H9 (cell line): ENCODE results near the gene EGFR. TPM values are rescaled to one million over a fixed set of nuclear protein-coding genes. Genes with fewer than 3 reads are reported as not detected.
"Not testable (repeated sequence)": the region's sequence is repeated elsewhere in the genome, so short reads cannot be mapped to it uniquely, and the experiment has no call there.

Source experiments
- DNase-seq: peaks from one replicate; pipeline ENCODE4 v3.0.0-alpha.2; 2017
- H2AFZ ChIP-seq: one replicate; pipeline ENCODE4 v1.6.1; 2013; ENCODE audit warnings: mild to moderate bottlenecking, low read length, control low read depth, moderate library complexity
- H2AK5ac ChIP-seq: 2 replicates; pipeline ENCODE4 v1.6.1; 2013; ENCODE audit warnings: low read length, control low read depth, mixed read lengths; ENCODE audit not compliant: insufficient read length
- H2BK120ac ChIP-seq: one replicate; pipeline ENCODE4 v1.6.1; 2013; ENCODE audit warnings: low read depth, mild to moderate bottlenecking, low read length, control low read depth, inconsistent platforms; ENCODE audit not compliant: poor library complexity, severe bottlenecking
- H2BK12ac ChIP-seq: 2 replicates; pipeline ENCODE4 v1.6.1; 2013; ENCODE audit warnings: low read length, control low read depth, mixed read lengths, low read depth; ENCODE audit not compliant: insufficient read length
- H2BK15ac ChIP-seq: 2 replicates; pipeline ENCODE4 v1.6.1; 2013; ENCODE audit warnings: low read depth, low read length, control low read depth
- H2BK20ac ChIP-seq: one replicate; pipeline ENCODE4 v1.6.1; 2013; ENCODE audit warnings: low read depth, mild to moderate bottlenecking, low read length, control low read depth, inconsistent platforms; ENCODE audit not compliant: poor library complexity, severe bottlenecking
- H2BK5ac ChIP-seq: 2 replicates; pipeline ENCODE4 v1.6.1; 2013; ENCODE audit warnings: low read length, control low read depth, mixed read lengths; ENCODE audit not compliant: insufficient read length
- H3K14ac ChIP-seq: 2 replicates; pipeline ENCODE4 v1.6.1; 2013; ENCODE audit warnings: low read length, control low read depth; ENCODE audit not compliant: insufficient read depth
- H3K18ac ChIP-seq: 2 replicates; pipeline ENCODE4 v1.6.1; 2013; ENCODE audit warnings: low read depth, mild to moderate bottlenecking, mixed read lengths, low read length, control low read depth; ENCODE audit not compliant: insufficient read length
- H3K23ac ChIP-seq: 2 replicates; pipeline ENCODE4 v1.6.1; 2013; ENCODE audit warnings: low read length, control low read depth, mixed read lengths, low read depth; ENCODE audit not compliant: insufficient read length
- H3K23me2 ChIP-seq: 2 replicates; pipeline ENCODE4 v1.6.1; 2013; ENCODE audit warnings: low read depth, mild to moderate bottlenecking, mixed read lengths, low read length, control low read depth; ENCODE audit not compliant: insufficient read length, poor library complexity, severe bottlenecking
- H3K27ac ChIP-seq: 2 replicates; pipeline ENCODE4 v1.5.1; 2013; ENCODE audit warnings: low read length, control low read depth, mixed read lengths, low read depth; ENCODE audit not compliant: insufficient read length
- H3K27me3 ChIP-seq: 2 replicates; pipeline ENCODE4 v1.6.1; 2013; ENCODE audit warnings: low read length, control low read depth, inconsistent platforms; ENCODE audit not compliant: insufficient read depth
- H3K4ac ChIP-seq: 2 replicates; pipeline ENCODE4 v1.6.1; 2013; ENCODE audit warnings: low read depth, mild to moderate bottlenecking, control low read depth, inconsistent platforms, low read length, moderate library complexity
- H3K4me1 ChIP-seq: 2 replicates; pipeline ENCODE4 v1.6.1; 2013; ENCODE audit warnings: low read length, control low read depth, inconsistent platforms; ENCODE audit not compliant: insufficient read depth
- H3K4me2 ChIP-seq: 2 replicates; pipeline ENCODE4 v1.6.1; 2013; ENCODE audit warnings: low read length, control low read depth, mixed read lengths; ENCODE audit not compliant: insufficient read length, insufficient read depth
- H3K56ac ChIP-seq: 2 replicates; pipeline ENCODE4 v1.6.1; 2013; ENCODE audit warnings: low read depth, mild to moderate bottlenecking, mixed read lengths, low read length, control low read depth; ENCODE audit not compliant: insufficient read length
- H3K79me1 ChIP-seq: 2 replicates; pipeline ENCODE4 v1.6.1; 2013; ENCODE audit warnings: low read depth, mild to moderate bottlenecking, moderate library complexity, low read length, control low read depth, inconsistent platforms; ENCODE audit not compliant: insufficient read depth, poor library complexity, severe bottlenecking
- H3K79me2 ChIP-seq: 2 replicates; pipeline ENCODE4 v1.6.1; 2013; ENCODE audit warnings: low read length, control low read depth, inconsistent platforms; ENCODE audit not compliant: insufficient read depth
- H3K9ac ChIP-seq: 2 replicates; pipeline ENCODE4 v1.6.1; 2013; ENCODE audit warnings: low read length, control low read depth, mixed read lengths; ENCODE audit not compliant: insufficient read length; ENCODE audit errors: extremely low read depth
- H3K9me3 ChIP-seq: one replicate; pipeline ENCODE4 v1.6.1; 2013; ENCODE audit warnings: low read depth, low read length, inconsistent platforms; ENCODE audit not compliant: control insufficient read depth
- H3T11ph ChIP-seq: one replicate; pipeline ENCODE4 v1.6.1; 2013; ENCODE audit warnings: mild to moderate bottlenecking, low read length, control low read depth, inconsistent platforms
- H4K20me1 ChIP-seq: one replicate; pipeline ENCODE4 v1.6.1; 2013; ENCODE audit not compliant: control insufficient read depth, insufficient read length, insufficient read depth
- H4K5ac ChIP-seq: 2 replicates; pipeline ENCODE4 v1.6.1; 2013; ENCODE audit warnings: low read depth, mild to moderate bottlenecking, mixed read lengths, low read length, control low read depth; ENCODE audit not compliant: insufficient read length
- H4K8ac ChIP-seq: replicated peaks from 2 replicates; pipeline ENCODE4 v1.6.1; 2013; ENCODE audit warnings: low read length, control low read depth, mixed read lengths, low read depth; ENCODE audit not compliant: insufficient read length
- H4K91ac ChIP-seq: 2 replicates; pipeline ENCODE4 v1.6.1; 2013; ENCODE audit warnings: low read depth, mild to moderate bottlenecking, moderate library complexity, mixed read lengths, low read length, control low read depth; ENCODE audit not compliant: insufficient read length
- H3K27ac Mint-ChIP-seq, 3 experiments: 2 replicates in 2 of 3; 3 replicates in 1 of 3; pipeline ENCODE4 v1.8.0; 2020 to 2021; ENCODE audit warnings: mixed read lengths in 3 of 3, mild to moderate bottlenecking in 1 of 3, moderate library complexity in 1 of 3
- H3K27me3 Mint-ChIP-seq: 2 replicates; pipeline ENCODE4 v1.8.0; 2021; ENCODE audit warnings: low read depth, mild to moderate bottlenecking, moderate library complexity, mixed read lengths
- H3K36me3 Mint-ChIP-seq, 3 experiments: 2 replicates in 2 of 3; 3 replicates in 1 of 3; pipeline ENCODE4 v1.8.0; 2020 to 2021; ENCODE audit warnings: low read depth in 3 of 3, mixed read lengths in 3 of 3; ENCODE audit not compliant: insufficient read depth in 1 of 3
- H3K4me1 Mint-ChIP-seq, 2 experiments: 2 replicates each; pipeline ENCODE4 v1.8.0; 2020; ENCODE audit warnings: mixed read lengths in 2 of 2
- H3K4me3 Mint-ChIP-seq, 2 experiments: 2 replicates in 1 of 2; 3 replicates in 1 of 2; pipeline ENCODE4 v1.8.0; 2020 to 2021; ENCODE audit warnings: mild to moderate bottlenecking in 2 of 2, mixed read lengths in 2 of 2, moderate library complexity in 1 of 2
- H3K9me3 Mint-ChIP-seq, 2 experiments: 2 replicates in 1 of 2; 3 replicates in 1 of 2; pipeline ENCODE4 v1.8.0; 2020; ENCODE audit warnings: mild to moderate bottlenecking in 2 of 2, mixed read lengths in 2 of 2, moderate library complexity in 1 of 2
- CTCF ChIP-seq: fragments of 200-600 bp; sonication (generic); conservative IDR thresholded peaks from 3 replicates; pipeline ENCODE4 v1.8.0; 2021; ENCODE audit warnings: antibody characterized with exemption, mild to moderate bottlenecking
- WGBS: extraction: QIAGEN DNeasy Blood & Tissue Kit; methylation state at CpG from one replicate; pipeline ENCODE4 v1.1.7; 2013; ENCODE audit warnings: missing lambda C conversion rate, low lambda C conversion rate, mixed read lengths; ENCODE audit not compliant: insufficient read length; ENCODE audit errors: extremely low coverage; 5-methylcytosine and 5-hydroxymethylcytosine counted together
- total RNA-seq: library from RNA; stranded (reverse); gene quantifications from 2 replicates; pipeline ENCODE4 v1.2.1, GENCODE V29; 2021

EGFR gene
- total RNA-seq, 1 experiment from 2014 or later = 3.3 TPM

DNA sequence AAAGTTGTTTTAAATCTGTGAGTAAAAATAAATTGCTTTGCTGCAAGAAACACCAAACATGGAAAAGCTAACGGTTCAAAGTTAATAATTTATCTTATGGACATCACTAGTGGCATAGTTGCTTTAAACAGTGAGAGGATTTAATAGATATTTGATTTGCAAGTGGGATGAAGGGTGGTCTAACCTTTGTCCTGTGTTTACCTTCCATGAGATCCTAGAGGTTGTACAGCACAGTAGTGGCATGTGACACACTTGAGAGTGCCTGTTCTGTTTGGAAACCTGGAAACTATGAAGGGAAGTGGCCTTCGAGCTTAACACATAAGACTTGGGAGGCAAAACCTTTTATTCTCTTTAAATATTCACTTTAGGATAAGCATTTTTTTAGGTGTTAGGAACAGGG is 16.0 kb downstream of the EGFR start:
- Histone ChIP-seq H4K8ac (no peak overlapping the region), H3K9me3 (no peaks in the 10 kb centered on the region), H4K91ac (no peak overlapping the region), H3K4me2 (no peak overlapping the region), H3K18ac (no peak overlapping the region), H3K27me3 (no peaks in the 10 kb centered on the region), H3K23me2 (no peaks in the 10 kb centered on the region), H2BK120ac (no peak overlapping the region), H3K23ac (no peak overlapping the region), H2BK20ac (no peak overlapping the region), H2AK5ac (no peak overlapping the region), H3K9ac (no peak overlapping the region), H2BK15ac (no peak overlapping the region), H3K79me1 (no peaks in the 10 kb centered on the region), H3K14ac (no peak overlapping the region), H3K4me1 (no peaks in the 10 kb centered on the region), H3T11ph (no peak overlapping the region), H3K79me2 (no peaks in the 10 kb centered on the region), H3K4ac (no peak overlapping the region), H4K5ac (no peak overlapping the region), H3K56ac (no peak overlapping the region), H2AFZ (no peak overlapping the region), H2BK5ac (no peak overlapping the region), H2BK12ac (no peak overlapping the region), H4K20me1 (no peaks in the 10 kb centered on the region), H3K27ac (no peak overlapping the region)
- Mint-ChIP-seq H3K27ac (no peak overlapping the region), H3K4me1 (no peaks in the 10 kb centered on the region), H3K36me3 (no peaks in the 10 kb centered on the region), H3K27me3 (no peaks in the 10 kb centered on the region), H3K4me3 (no peak overlapping the region), H3K9me3 (no peaks in the 10 kb centered on the region)
- no peak for TF ChIP-seq CTCF
- no peak for DNase-seq
- no CpG with 5 or more reads among the region's 2 CpGs for WGBS

GRCh38 chr7:55035410-55035809 is 16.6 kb downstream of the EGFR start:
- not testable (repeated sequence) for H3K36me3 Mint-ChIP-seq, H3K4me3 Mint-ChIP-seq
- no CpG with 5 or more reads among the region's 3 CpGs for WGBS

More at GRCh38 chr7:55035410-55035809, 16.6 kb downstream of the EGFR start:
- not testable (repeated sequence) for H3K9me3 Mint-ChIP-seq, H3K23me2 ChIP-seq, H2BK15ac ChIP-seq, H3K9ac ChIP-seq, H4K5ac ChIP-seq, H3K79me2 ChIP-seq, H3K14ac ChIP-seq, H4K20me1 ChIP-seq, DNase-seq, H3K27me3 Mint-ChIP-seq, H3K4me1 Mint-ChIP-seq, H3K9me3 ChIP-seq, H3K18ac ChIP-seq, H3K23ac ChIP-seq, H3K4me2 ChIP-seq, H3K27me3 ChIP-seq, H4K8ac ChIP-seq, H3K56ac ChIP-seq, H4K91ac ChIP-seq, H2BK120ac ChIP-seq, H2BK5ac ChIP-seq, H3K27ac ChIP-seq, H3K27ac Mint-ChIP-seq, H2BK20ac ChIP-seq, H3T11ph ChIP-seq, H2BK12ac ChIP-seq, H3K4me1 ChIP-seq, H3K79me1 ChIP-seq, H2AFZ ChIP-seq, H2AK5ac ChIP-seq, H3K4ac ChIP-seq
